Activated CD4-positive, alpha-beta memory T cell treated with anti-CD3 and anti-CD28 coated beads, Interleukin-2, amount 10 ng/mL, durations not matched to agents 7 days and 5 days (primary cell): ENCODE data around the gene ARHGEF12. TPM values are rescaled to one million over a fixed set of nuclear protein-coding genes. Genes with fewer than 3 reads are reported as not detected.
"Not testable (repeated sequence)": the region's sequence is repeated elsewhere in the genome, so short reads cannot be mapped to it uniquely, and the experiment has no call there.

Experiments
- CTCF ChIA-PET: fragments of 350-600 bp; sonication (Branson Sonifier 250); formaldehyde crosslinking; loops from one replicate; lab custom pipeline; 2021; ENCODE audit warnings: antibody characterized with exemption, inconsistent platforms; lab: Charles Lee
- POLR2A ChIA-PET: fragments of 350-600 bp; sonication (Branson Sonifier 250); formaldehyde crosslinking; loops from one replicate; lab custom pipeline; 2021; ENCODE audit warnings: antibody characterized with exemption; lab: Charles Lee
- DNase-seq: peaks from one replicate; pipeline ENCODE4 v3.0.0-alpha.2; 2020
- H3K27ac Mint-ChIP-seq: one replicate; pipeline ENCODE4 v1.8.0; 2021; ENCODE audit warnings: mild to moderate bottlenecking, mixed read lengths
- H3K27me3 Mint-ChIP-seq: one replicate; pipeline ENCODE4 v1.8.0; 2021; ENCODE audit warnings: mixed read lengths
- H3K36me3 Mint-ChIP-seq: one replicate; pipeline ENCODE4 v1.8.0; 2021; ENCODE audit warnings: low read depth, mixed read lengths
- H3K4me1 Mint-ChIP-seq: one replicate; pipeline ENCODE4 v1.8.0; 2021; ENCODE audit warnings: mixed read lengths
- H3K4me3 Mint-ChIP-seq: one replicate; pipeline ENCODE4 v1.8.0; 2021; ENCODE audit warnings: mild to moderate bottlenecking, mixed read lengths
- H3K9me3 Mint-ChIP-seq: one replicate; pipeline ENCODE4 v1.8.0; 2021; ENCODE audit warnings: mixed read lengths
- total RNA-seq, 2 experiments: library from RNA; stranded (reverse); gene quantifications; one replicate each; pipeline ENCODE4 v1.2.3, GENCODE V29; 2021

The ARHGEF12 gene
- total RNA-seq, 2 experiments from 2014 or later = 19.7 to 21.5 TPM

GRCh38 chr11:120503529-120503928 is 167.3 kb downstream of the ARHGEF12 start:
- H3K27ac Mint-ChIP-seq, POLR2A ChIA-PET, DNase-seq, H3K9me3 Mint-ChIP-seq, H3K4me1 Mint-ChIP-seq, H3K4me3 Mint-ChIP-seq, H3K36me3 Mint-ChIP-seq: not testable (repeated sequence)
- CTCF ChIA-PET = interaction anchor here (1.0 to 1.6 kb wide), 2 partner anchors 16 to 691 kb away, joined by 3 read pairs; no protein-coding TSS in a partner anchor
- peaks cover 57% of the 10 kb centered on the region for H3K27me3 Mint-ChIP-seq

GRCh38 chr11:120505801-120506425 is 169.7 kb downstream of the ARHGEF12 start:
- H3K4me3 Mint-ChIP-seq = no peak overlapping the region
- no peak overlapping the region for H3K27ac Mint-ChIP-seq
- ChIA-PET CTCF (no interaction called here), POLR2A (no interaction called here)
- H3K9me3 Mint-ChIP-seq = no peaks in the 10 kb centered on the region
- H3K36me3 Mint-ChIP-seq = no peaks in the 10 kb centered on the region
- no peak for DNase-seq
- peaks cover 1% of the 10 kb centered on the region for H3K4me1 Mint-ChIP-seq
- peaks cover 66% of the 10 kb centered on the region for H3K27me3 Mint-ChIP-seq

- CTCF ChIA-PET = interaction anchor here (1.2 to 1.8 kb wide), 2 partner anchors 12 to 176 kb away, joined by 4 to 5 read pairs; no protein-coding TSS in a partner anchor
- Mint-ChIP-seq H3K9me3 (no peaks in the 10 kb centered on the region), H3K4me1 (peaks cover 4% of the 10 kb centered on the region), H3K4me3 (no peak overlapping the region), H3K27me3 (peaks cover 62% of the 10 kb centered on the region), H3K27ac (no peak overlapping the region), H3K36me3 (no peaks in the 10 kb centered on the region)
- no peak for DNase-seq
- POLR2A ChIA-PET = no interaction called here
Measured at GRCh38 chr11:120509346-120510053, 173.3 kb downstream of the ARHGEF12 start.

- Mint-ChIP-seq H3K9me3 (no peaks in the 10 kb centered on the region), H3K36me3 (no peaks in the 10 kb centered on the region), H3K4me1 (peaks cover 4% of the 10 kb centered on the region), H3K27me3 (peaks cover 61% of the 10 kb centered on the region), H3K4me3 (no peak overlapping the region), H3K27ac (no peak overlapping the region)
- ChIA-PET CTCF (interaction anchor here (1.2 to 1.5 kb wide), 4 partner anchors 13 to 684 kb away, joined by 3 to 8 read pairs (median 4); no protein-coding TSS in a partner anchor), POLR2A (no interaction called here)
- DNase-seq = no peak
Measured at GRCh38 chr11:120510406-120511115, 174.3 kb downstream of the ARHGEF12 start.

GRCh38 chr11:120511116-120511819 is 175.1 kb downstream of the ARHGEF12 start, which contains the start of gene GRIK4:
Gene GRIK4 (plus strand): TSS chr11:120511748. CDS start chr11:120660319, 148,571 bp downstream.
- no peaks in the 10 kb centered on the region for H3K9me3 Mint-ChIP-seq
- ChIA-PET CTCF (interaction anchor here (0.5 to 2.1 kb wide), 6 partner anchors 14 to 683 kb away, joined by 3 to 8 read pairs (median 4); no protein-coding TSS in a partner anchor), POLR2A (no interaction called here)
- no peak within 1 kb of the TSS for H3K4me3 Mint-ChIP-seq
- no peaks in the 10 kb centered on the region for H3K36me3 Mint-ChIP-seq
- peak; percentile 75 for DNase-seq
- H3K27me3 Mint-ChIP-seq = peaks cover 63% of the 10 kb centered on the region
- H3K4me1 Mint-ChIP-seq = peaks cover 4% of the 10 kb centered on the region
- no peak within 1 kb of the TSS for H3K27ac Mint-ChIP-seq

GRCh38 chr11:120511820-120512738 is 175.9 kb downstream of the ARHGEF12 start:
- ChIA-PET CTCF (interaction anchor here (0.5 to 2.1 kb wide), 2 partner anchors 173 to 416 kb away, joined by 3 to 7 read pairs; no protein-coding TSS in a partner anchor), POLR2A (no interaction called here)
- H3K4me1 Mint-ChIP-seq = peaks cover 4% of the 10 kb centered on the region
- DNase-seq = no peak
- no peaks in the 10 kb centered on the region for H3K9me3 Mint-ChIP-seq
- H3K36me3 Mint-ChIP-seq = no peaks in the 10 kb centered on the region
- H3K27me3 Mint-ChIP-seq = peaks cover 60% of the 10 kb centered on the region
- no peak overlapping the region for H3K4me3 Mint-ChIP-seq
- no peak overlapping the region for H3K27ac Mint-ChIP-seq

GRCh38 chr11:120512739-120513435 is 176.7 kb downstream of the ARHGEF12 start:
- DNase-seq = no peak
- Mint-ChIP-seq H3K9me3 (no peaks in the 10 kb centered on the region), H3K36me3 (no peaks in the 10 kb centered on the region), H3K27ac (no peak overlapping the region), H3K4me3 (no peak overlapping the region), H3K27me3 (peaks cover 57% of the 10 kb centered on the region), H3K4me1 (peaks cover 4% of the 10 kb centered on the region)
- CTCF ChIA-PET = interaction anchor here (2.1 kb wide), 1 partner anchor 172 kb away, joined by 7 read pairs; no protein-coding TSS in a partner anchor
- POLR2A ChIA-PET = no interaction called here

- ChIA-PET POLR2A (no interaction called here), CTCF (no interaction called here)
- H3K27me3 Mint-ChIP-seq = peaks cover 52% of the 10 kb centered on the region
- no peak overlapping the region for H3K27ac Mint-ChIP-seq
- H3K36me3 Mint-ChIP-seq = no peaks in the 10 kb centered on the region
- H3K4me1 Mint-ChIP-seq = peaks cover 4% of the 10 kb centered on the region
- no peak for DNase-seq
- H3K4me3 Mint-ChIP-seq = no peak overlapping the region
- no peaks in the 10 kb centered on the region for H3K9me3 Mint-ChIP-seq
Measured at GRCh38 chr11:120513436-120514315, 177.5 kb downstream of the ARHGEF12 start.

- ChIA-PET POLR2A (no interaction called here), CTCF (no interaction called here)
- Mint-ChIP-seq H3K4me1 (peaks cover 4% of the 10 kb centered on the region), H3K27ac (no peak overlapping the region), H3K9me3 (no peaks in the 10 kb centered on the region), H3K36me3 (no peaks in the 10 kb centered on the region), H3K27me3 (peaks cover 47% of the 10 kb centered on the region), H3K4me3 (no peak overlapping the region)
- no peak for DNase-seq
Measured at GRCh38 chr11:120514541-120515121, 178.4 kb downstream of the ARHGEF12 start.

GRCh38 chr11:120515186-120515723 is 179.0 kb downstream of the ARHGEF12 start:
- Mint-ChIP-seq H3K27ac (no peak overlapping the region), H3K27me3 (peaks cover 46% of the 10 kb centered on the region)

More at GRCh38 chr11:120515186-120515723, 179.0 kb downstream of the ARHGEF12 start:
- DNase-seq = no peak
- ChIA-PET CTCF (no interaction called here), POLR2A (no interaction called here)
- Mint-ChIP-seq H3K36me3 (no peaks in the 10 kb centered on the region), H3K4me3 (no peak overlapping the region), H3K4me1 (peaks cover 4% of the 10 kb centered on the region), H3K9me3 (no peaks in the 10 kb centered on the region)
